Stimulated activated CD4-positive, alpha-beta T cell treated with anti-CD3 and anti-CD28 coated beads, Interleukin-4, amount 100 ng/mL, for 24 hours (primary cell): ENCODE measurements around the gene GALNT14.

ENCODE experiments used
- DNase-seq: peaks from one replicate; pipeline ENCODE4 v3.0.0-alpha.2; 2020

GALNT14 gene

DNA sequence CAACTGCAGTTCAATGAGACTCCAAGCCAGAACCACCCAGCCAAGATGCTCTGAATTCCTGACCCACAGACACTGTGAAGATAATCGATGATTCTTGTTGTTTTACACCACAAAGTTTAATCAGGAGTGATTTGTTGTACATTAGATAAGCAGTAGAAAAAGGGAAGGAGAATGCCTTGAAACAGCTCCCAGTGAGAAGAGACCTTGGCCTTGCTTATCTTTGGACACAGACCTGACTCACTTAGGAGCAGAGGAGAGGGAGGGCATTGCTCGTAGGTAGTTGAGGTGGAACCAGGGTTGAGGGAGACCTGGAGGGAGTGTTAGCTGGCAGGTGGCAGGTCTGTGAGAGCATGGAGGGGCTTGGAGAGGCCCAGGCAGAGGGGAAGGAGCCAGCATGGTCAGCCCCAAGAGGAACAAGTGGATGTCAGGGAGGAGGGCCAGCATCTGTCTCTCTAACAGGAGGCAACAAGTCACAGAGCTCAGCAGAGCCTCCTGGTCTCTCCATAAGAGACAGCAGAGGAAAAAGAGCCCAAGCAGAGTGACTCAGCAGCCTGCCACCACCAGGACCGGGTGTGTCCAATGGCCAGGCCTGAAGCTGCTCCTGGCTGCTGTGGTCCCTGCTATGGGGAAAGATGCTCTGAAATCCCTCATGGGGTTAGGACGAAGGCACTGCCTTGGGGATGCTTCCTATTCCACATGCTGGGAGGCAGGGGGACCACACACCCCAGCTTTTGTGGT, 169.4 kb downstream of the GALNT14 start:
- DNase-seq, result no peak

- DNase-seq, result no peak
Measured at GRCh38 chr2:30966786-30967185, 171.5 kb downstream of the GALNT14 start.

DNA sequence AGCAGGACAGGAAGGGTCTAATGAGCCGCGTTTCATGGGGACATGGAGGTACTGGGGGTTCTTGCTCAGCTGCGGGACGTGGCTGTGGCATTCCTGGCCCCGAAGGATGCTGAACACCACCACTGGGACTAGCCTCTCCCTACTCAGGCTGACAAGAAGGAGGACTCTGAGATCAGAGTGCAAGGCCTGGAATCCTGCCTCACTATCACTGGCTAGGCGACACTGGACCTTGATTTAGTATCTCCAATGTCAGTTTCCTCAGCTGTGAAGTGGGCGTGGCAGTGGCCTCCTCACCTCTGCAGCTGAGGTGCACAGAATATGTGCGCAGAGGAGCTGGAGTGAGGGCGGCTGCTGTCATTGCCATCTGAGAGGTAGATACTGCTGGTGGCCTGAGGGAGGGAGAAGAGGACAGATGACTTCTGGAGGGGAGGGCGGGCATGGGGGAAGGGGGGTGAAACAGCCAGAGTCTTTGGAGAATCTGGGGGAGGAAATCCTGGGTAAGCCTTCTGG, 173.2 kb downstream of the GALNT14 start:
- DNase-seq, result no peak

- no peak for DNase-seq
Measured at GRCh38 chr2:30964334-30965005, 173.8 kb downstream of the GALNT14 start.

DNA sequence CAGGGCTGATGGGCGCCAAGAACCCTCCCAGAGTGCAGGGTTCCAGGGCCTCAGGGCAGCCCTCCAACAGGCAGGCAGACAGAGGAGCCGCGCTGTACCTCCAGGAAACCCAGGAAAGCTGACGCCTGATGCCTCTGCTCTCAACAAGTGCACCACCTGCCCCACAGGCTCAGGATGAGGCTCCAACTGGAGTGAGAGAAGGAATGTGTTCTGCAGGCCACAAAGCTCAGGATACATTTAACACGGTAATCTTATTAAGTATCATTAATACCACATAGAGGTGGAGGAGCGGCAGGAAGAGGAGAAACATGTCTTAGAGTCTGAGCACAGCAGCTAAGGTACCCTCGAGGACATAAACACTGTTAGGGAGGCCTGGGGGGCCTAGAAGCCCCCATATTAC, 175.1 kb downstream of the GALNT14 start:
- no peak for DNase-seq

- no peak for DNase-seq
Measured at GRCh38 chr2:30960213-30960612, 178.0 kb downstream of the GALNT14 start.

DNA sequence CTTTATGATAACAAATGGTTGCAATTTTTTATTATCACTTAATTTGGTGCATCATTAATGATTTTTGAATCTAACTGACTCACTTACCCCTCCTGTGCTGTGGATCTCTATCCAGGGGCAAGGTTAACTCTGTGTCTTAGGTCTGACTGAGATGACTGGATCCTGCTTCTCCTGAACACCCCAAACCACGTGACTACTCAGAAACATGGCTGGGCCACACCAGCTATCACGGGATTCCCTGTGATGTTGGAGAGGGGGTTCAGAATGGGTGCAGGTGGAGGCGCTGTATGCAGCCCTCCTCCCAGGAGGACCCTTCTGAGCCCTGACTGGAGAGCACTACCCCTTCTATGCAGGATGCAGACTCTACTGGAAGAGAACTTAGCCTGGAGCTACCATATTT, 178.6 kb downstream of the GALNT14 start:
- DNase-seq, result no peak

- no peak for DNase-seq
Measured at GRCh38 chr2:30958918-30959265, 179.3 kb downstream of the GALNT14 start.

DNA sequence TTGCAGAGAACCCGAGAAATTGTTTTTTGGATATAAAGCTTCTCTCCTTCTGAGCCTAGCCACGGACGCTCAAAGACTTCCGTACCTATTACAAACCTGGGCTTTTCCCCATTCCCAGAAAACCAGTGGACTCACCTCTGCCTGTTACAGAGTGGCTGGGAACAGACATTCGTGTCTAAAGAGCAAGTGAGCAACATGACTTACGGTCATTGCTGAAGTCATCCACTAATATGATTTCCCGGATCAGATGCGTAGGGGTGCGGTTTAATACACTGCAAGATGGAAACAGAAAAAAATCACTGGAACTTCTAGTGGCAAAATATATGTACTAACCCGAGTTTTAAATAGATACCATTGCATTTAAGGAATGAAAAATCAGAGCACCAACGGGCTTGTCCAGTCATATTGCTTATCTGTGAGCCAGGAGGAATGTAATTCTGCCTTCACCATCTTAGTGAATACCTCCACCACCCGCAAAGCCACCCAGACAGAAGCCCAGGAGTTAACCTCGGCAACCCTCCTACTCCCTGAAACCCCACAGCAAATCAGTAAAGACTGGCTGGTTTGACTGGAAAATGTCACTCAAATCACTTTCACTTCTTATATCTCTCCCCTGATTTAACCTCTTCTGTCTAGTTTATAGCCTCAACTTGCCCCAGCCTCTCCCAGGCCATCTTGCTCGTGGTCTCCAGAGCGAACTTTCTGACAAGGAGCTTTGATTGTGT, 179.9 kb downstream of the GALNT14 start:
- DNase-seq, result no peak

DNA sequence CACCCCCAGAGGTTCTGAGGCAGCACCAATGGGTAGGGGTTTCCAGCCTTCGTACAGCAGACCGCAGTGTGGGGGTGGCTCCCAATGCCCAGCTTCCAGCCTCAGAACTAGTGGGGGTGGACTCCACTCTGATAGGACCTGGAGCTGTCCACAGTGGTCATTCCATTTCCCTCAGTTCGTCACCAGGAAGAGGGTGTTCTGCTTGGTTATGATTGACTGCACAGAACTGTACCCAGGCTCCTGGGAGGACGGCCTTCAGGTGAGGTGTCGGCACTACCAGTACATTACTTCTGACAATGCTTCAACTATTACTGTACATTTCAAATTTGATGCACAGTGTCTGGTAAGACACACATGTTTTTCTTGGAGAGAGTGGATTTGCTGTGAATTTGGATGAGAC, 180.6 kb downstream of the GALNT14 start:
- no peak for DNase-seq

GRCh38 chr2:30956995-30957394, 181.2 kb downstream of the GALNT14 start:
- no peak for DNase-seq

- DNase-seq, result no peak
Measured at GRCh38 chr2:30955516-30956132, 182.6 kb downstream of the GALNT14 start.

GRCh38 chr2:30950339-30950738, 187.9 kb downstream of the GALNT14 start:
- DNase-seq, result no peak

DNA sequence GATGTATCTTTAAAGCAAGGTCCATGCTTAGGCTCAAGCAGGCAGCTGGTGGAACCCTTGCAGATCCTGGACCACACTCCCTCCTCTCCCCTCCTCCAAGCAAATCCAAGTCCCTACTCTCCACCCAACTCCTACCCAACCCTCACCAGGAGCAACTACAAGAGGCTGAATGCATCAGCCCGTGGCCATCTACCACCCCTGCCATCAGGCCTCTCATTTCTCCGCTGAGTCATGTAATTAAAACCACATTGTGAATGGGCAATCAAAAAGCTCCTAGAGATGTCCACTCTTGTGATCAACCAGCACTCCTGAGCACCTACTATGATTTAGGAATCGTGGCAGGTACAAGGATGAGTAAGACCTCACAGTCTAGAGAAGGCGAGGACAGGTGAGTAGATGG, 188.8 kb downstream of the GALNT14 start:
- DNase-seq, result no peak

DNA sequence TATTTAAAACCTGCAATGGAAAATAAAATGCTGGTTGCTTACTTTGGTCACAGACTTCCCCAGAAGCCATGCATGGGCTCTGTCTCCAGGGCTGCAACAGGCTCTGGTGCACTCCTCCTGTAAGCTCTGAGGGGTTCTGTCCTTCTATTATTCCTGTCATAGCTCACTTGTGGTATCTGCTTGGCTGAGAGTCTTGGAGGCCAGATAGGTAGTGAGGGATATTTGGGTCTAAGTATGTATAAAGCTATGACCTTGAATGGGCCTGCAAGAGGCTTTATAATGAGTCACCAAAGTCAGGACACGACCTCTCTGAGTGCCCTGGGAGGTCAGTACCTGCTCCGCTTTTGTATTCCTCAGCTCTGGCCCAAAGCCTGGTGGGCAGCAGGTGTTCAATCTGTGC, 189.4 kb downstream of the GALNT14 start:
- DNase-seq, result no peak

- DNase-seq, result no peak
Measured at GRCh38 chr2:30948130-30948529, 190.1 kb downstream of the GALNT14 start.

DNA sequence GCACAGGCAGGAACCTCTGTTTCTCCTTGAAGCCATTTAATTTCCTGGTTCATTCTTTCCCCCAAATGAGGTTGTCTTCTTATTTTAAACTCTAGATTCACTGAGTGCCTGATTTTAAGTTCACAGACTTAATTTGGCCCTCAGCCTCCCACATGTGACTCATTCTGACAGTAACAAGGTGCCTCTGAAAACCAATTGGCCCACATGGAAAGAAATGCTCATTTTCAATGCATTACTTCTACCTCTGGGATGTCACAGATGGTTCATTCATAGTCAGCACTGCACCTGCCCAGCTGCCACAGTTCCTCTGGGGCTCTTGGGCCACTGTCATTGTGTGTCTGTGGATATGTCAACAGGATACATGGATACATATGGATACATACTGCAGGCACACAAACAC, 190.6 kb downstream of the GALNT14 start:
- no peak for DNase-seq

GRCh38 chr2:30942419-30942818, 195.8 kb downstream of the GALNT14 start:
- DNase-seq, result no peak

DNA sequence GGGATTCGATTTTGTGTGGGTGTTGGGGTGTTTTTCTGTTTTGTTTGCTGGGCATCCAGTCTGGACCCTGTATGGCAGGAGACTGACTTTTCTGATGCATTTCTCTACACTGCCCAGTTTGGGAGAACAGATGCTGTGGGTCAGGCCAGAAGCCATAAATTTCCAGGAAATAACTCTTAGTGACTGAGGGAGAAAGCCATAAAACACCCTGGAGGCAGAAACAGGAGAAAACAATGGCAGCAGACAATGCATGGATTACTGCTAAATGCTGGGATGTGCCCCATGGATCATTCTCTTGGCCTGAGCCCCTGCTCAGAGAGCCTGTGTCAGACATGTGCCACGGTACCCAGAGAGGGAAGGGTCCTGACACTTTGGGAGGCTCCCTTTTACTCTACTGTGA, 197.4 kb downstream of the GALNT14 start:
- no peak for DNase-seq

- no peak for DNase-seq
Measured at GRCh38 chr2:30939364-30939763, 198.9 kb downstream of the GALNT14 start.

GRCh38 chr2:30938196-30938595, 200.0 kb downstream of the GALNT14 start:
- DNase-seq, result no peak

DNA sequence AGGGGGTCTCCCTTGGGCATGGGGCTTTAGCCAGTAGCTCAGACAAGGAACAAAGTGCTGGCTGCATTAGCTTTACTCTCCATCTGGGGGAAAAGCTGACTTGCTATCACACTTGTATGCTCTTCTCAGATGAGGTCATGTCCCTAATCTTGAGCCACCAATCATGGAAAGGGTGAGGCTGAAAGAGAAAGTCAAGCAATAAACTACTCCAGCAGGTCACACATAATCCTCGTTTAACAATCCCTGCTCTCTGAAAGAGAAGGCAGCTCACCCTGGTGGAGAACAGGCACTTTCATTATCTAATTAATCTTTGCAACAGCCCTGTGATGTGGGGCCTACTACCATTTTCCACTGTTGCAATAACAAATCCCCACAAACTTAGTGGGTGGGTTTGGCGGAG, 201.3 kb downstream of the GALNT14 start:
- DNase-seq, result no peak

- no peak for DNase-seq
Measured at GRCh38 chr2:30935795-30936194, 202.4 kb downstream of the GALNT14 start.

GRCh38 chr2:30934066-30934465, 204.2 kb downstream of the GALNT14 start:
- DNase-seq, result no peak
